ENCODE data around the gene SLC4A5.

Gene SLC4A5

GRCh38 chr2:74267068-74267467 lies 76.1 kb downstream of the SLC4A5 start:
- peak in 1 of 2 experiments; percentile 31 for DNase-seq (ENCODE audit: low read depth in 2 of 2)

GRCh38 chr2:74264281-74264680 lies 78.9 kb downstream of the SLC4A5 start:
- no peak for DNase-seq (ENCODE audit: low read depth in 2 of 2)

GRCh38 chr2:74262681-74263080 lies 80.5 kb downstream of the SLC4A5 start:
- no peak for DNase-seq (ENCODE audit: low read depth in 2 of 2)

GRCh38 chr2:74261204-74261864 lies 81.9 kb downstream of the SLC4A5 start:
- no peak for DNase-seq (ENCODE audit: low read depth in 2 of 2)

GRCh38 chr2:74260495-74260894 lies 82.7 kb downstream of the SLC4A5 start:
- no peak for DNase-seq (ENCODE audit: low read depth in 2 of 2)

- no peak for DNase-seq (ENCODE audit: low read depth in 2 of 2)
Observed at GRCh38 chr2:74259733-74260132, 83.5 kb downstream of the SLC4A5 start.

GRCh38 chr2:74259191-74259590 lies 84.0 kb downstream of the SLC4A5 start:
- no peak for DNase-seq (ENCODE audit: low read depth in 2 of 2)

- DNase-seq (ENCODE audit: low read depth in 2 of 2): no peak
Observed at GRCh38 chr2:74255660-74256213, 87.5 kb downstream of the SLC4A5 start.

- no peak for DNase-seq (ENCODE audit: low read depth in 2 of 2)
Observed at GRCh38 chr2:74253971-74254310, 89.3 kb downstream of the SLC4A5 start.

- no peak for DNase-seq (ENCODE audit: low read depth in 2 of 2)
Observed at GRCh38 chr2:74253306-74253970, 89.8 kb downstream of the SLC4A5 start.

GRCh38 chr2:74252862-74253261 lies 90.4 kb downstream of the SLC4A5 start:
- DNase-seq (ENCODE audit: low read depth in 2 of 2): no peak

GRCh38 chr2:74252036-74252435 lies 91.2 kb downstream of the SLC4A5 start:
- DNase-seq (ENCODE audit: low read depth in 2 of 2): no peak

- peak in 1 of 2 experiments; percentile 44 for DNase-seq (ENCODE audit: low read depth in 2 of 2)
Observed at GRCh38 chr2:74250189-74250631, 93.0 kb downstream of the SLC4A5 start.

GRCh38 chr2:74249406-74250122 lies 93.7 kb downstream of the SLC4A5 start:
- DNase-seq (ENCODE audit: low read depth in 2 of 2): no peak

GRCh38 chr2:74246496-74247195 lies 96.6 kb downstream of the SLC4A5 start:
- no peak for DNase-seq (ENCODE audit: low read depth in 2 of 2)

GRCh38 chr2:74244286-74244685 lies 98.9 kb downstream of the SLC4A5 start:
- DNase-seq (ENCODE audit: low read depth in 2 of 2): no peak

- no peak for DNase-seq (ENCODE audit: low read depth in 2 of 2)
Observed at GRCh38 chr2:74242354-74243071, 100.7 kb downstream of the SLC4A5 start.

GRCh38 chr2:74239346-74239745 lies 103.9 kb downstream of the SLC4A5 start:
- no peak for DNase-seq (ENCODE audit: low read depth in 2 of 2)

GRCh38 chr2:74238879-74239278 lies 104.3 kb downstream of the SLC4A5 start:
- no peak for DNase-seq (ENCODE audit: low read depth in 2 of 2)

GRCh38 chr2:74235041-74235440 lies 108.2 kb downstream of the SLC4A5 start:
- DNase-seq (ENCODE audit: low read depth in 2 of 2): no peak

GRCh38 chr2:74233648-74234047 lies 109.6 kb downstream of the SLC4A5 start:
- DNase-seq (ENCODE audit: low read depth in 2 of 2): no peak
